DOHH2 (cell line): ENCODE measurements around the gene GFPT1.

Experiments used
- H3F3A ChIP-seq: fragments of 200-600 bp; sonication (generic), shearing (Covaris generic); 2 replicates; pipeline ENCODE4 v1.6.0; 2016; ENCODE audit warnings: antibody characterized with exemption, mild to moderate bottlenecking; ENCODE audit not compliant: control insufficient read depth, insufficient read depth
- H3K27ac ChIP-seq: fragments of 200-600 bp; sonication (generic); 2 replicates; pipeline ENCODE4 v1.5.1; 2014; ENCODE audit warnings: low read depth, mild to moderate bottlenecking, low read length, moderate library complexity
- H3K27me3 ChIP-seq: fragments of 200-600 bp; sonication (generic); 2 replicates; pipeline ENCODE4 v1.6.1; 2014; ENCODE audit warnings: mild to moderate bottlenecking, low read length, mixed read lengths; ENCODE audit not compliant: control insufficient read depth
- H3K36me3 ChIP-seq: fragments of 200-600 bp; sonication (generic); 2 replicates; pipeline ENCODE4 v1.6.1; 2014; ENCODE audit warnings: mild to moderate bottlenecking, low read length, moderate library complexity, mixed read lengths; ENCODE audit not compliant: control insufficient read depth
- H3K4me1 ChIP-seq: fragments of 200-600 bp; sonication (generic); 2 replicates; pipeline ENCODE4 v1.6.1; 2014; ENCODE audit warnings: mild to moderate bottlenecking, low read length, mixed read lengths; ENCODE audit not compliant: control insufficient read depth
- H3K4me2 ChIP-seq: fragments of 200-600 bp; sonication (generic); 2 replicates; pipeline ENCODE4 v1.6.0; 2014; ENCODE audit warnings: mild to moderate bottlenecking, low read length, moderate library complexity
- H3K4me3 ChIP-seq: fragments of 200-600 bp; sonication (generic); 2 replicates; pipeline ENCODE4 v1.5.1; 2014; ENCODE audit warnings: mild to moderate bottlenecking, low read length, mixed read lengths
- H3K79me2 ChIP-seq: fragments of 200-600 bp; sonication (generic); 2 replicates; pipeline ENCODE4 v1.6.1; 2014; ENCODE audit warnings: mild to moderate bottlenecking, low read length, mixed read lengths; ENCODE audit not compliant: control insufficient read depth
- H3K9me2 ChIP-seq: fragments of 200-600 bp; sonication (generic); replicated peaks from 2 replicates; pipeline ENCODE4 v1.6.1; 2014; ENCODE audit warnings: mild to moderate bottlenecking, low read length, mixed read lengths; ENCODE audit not compliant: control insufficient read depth
- H3K9me3 ChIP-seq: fragments of 200-600 bp; sonication (generic); 2 replicates; pipeline ENCODE4 v1.6.1; 2014; ENCODE audit warnings: antibody characterized with exemption, low read length, mixed read lengths; ENCODE audit not compliant: control insufficient read depth, insufficient read depth
- H4K20me1 ChIP-seq: fragments of 200-600 bp; sonication (generic); 2 replicates; pipeline ENCODE4 v1.6.0; 2014; ENCODE audit warnings: low read depth, mild to moderate bottlenecking, antibody characterized with exemption, low read length, moderate library complexity; ENCODE audit not compliant: control insufficient read depth, insufficient read depth
- EZH2phosphoT487 ChIP-seq: fragments of 200-600 bp; sonication (generic); IDR thresholded peaks from 2 replicates; pipeline ENCODE4 v1.6.1; 2017; ENCODE audit warnings: borderline replicate concordance, mild to moderate bottlenecking, antibody characterized with exemption, low read length, moderate library complexity, mixed read lengths
- TF ChIP-seq, protein P1 (sequence below): fragments of 200-600 bp; sonication (generic); IDR thresholded peaks from one replicate; pipeline ENCODE4 v1.5.1; 2014; ENCODE audit warnings: antibody characterized with exemption, mild to moderate bottlenecking, low read depth, low read length; ENCODE audit not compliant: poor library complexity, severe bottlenecking

The GFPT1 gene

DNA sequence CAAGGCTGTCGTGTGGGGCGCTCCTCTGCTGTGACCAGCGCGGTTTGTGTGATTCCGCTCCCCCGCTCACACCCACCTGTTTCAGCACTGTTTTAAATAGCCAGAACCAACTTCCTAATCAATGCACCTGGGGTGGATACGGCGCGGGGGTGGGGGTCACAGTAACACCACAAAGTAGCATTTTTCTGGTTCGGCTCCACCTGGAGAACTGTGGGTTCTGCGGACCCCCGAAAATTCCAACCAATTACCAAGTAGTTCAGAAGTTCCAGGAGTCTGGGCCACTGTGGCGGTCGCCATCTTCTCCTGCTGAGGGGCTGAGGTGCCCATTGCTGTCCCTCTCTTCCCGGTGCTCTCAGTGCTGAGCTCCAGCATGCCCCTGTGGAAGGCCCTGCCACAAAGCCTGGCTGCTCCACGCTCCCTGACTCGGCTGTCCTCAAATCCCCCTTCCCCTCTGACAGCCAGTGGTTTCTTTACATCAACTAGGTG lies 79.4 kb downstream of the GFPT1 start:
- Histone ChIP-seq H4K20me1 (no peaks in the 10 kb centered on the region), H3K9me2 (no peaks in the 10 kb centered on the region), H3K27me3 (peaks cover 33% of the 10 kb centered on the region), H3K36me3 (no peaks in the 10 kb centered on the region), H3K27ac (no peak overlapping the region), H3K79me2 (no peaks in the 10 kb centered on the region), H3F3A (no peaks in the 10 kb centered on the region), H3K4me3 (peak overlapping the region; percentile 78), H3K9me3 (no peaks in the 10 kb centered on the region), H3K4me2 (peak overlapping the region; percentile 98), H3K4me1 (peaks cover 12% of the 10 kb centered on the region)
- TF ChIP-seq, protein P1, sequence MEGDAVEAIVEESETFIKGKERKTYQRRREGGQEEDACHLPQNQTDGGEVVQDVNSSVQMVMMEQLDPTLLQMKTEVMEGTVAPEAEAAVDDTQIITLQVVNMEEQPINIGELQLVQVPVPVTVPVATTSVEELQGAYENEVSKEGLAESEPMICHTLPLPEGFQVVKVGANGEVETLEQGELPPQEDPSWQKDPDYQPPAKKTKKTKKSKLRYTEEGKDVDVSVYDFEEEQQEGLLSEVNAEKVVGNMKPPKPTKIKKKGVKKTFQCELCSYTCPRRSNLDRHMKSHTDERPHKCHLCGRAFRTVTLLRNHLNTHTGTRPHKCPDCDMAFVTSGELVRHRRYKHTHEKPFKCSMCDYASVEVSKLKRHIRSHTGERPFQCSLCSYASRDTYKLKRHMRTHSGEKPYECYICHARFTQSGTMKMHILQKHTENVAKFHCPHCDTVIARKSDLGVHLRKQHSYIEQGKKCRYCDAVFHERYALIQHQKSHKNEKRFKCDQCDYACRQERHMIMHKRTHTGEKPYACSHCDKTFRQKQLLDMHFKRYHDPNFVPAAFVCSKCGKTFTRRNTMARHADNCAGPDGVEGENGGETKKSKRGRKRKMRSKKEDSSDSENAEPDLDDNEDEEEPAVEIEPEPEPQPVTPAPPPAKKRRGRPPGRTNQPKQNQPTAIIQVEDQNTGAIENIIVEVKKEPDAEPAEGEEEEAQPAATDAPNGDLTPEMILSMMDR = no peak
- no peak for TF ChIP-seq EZH2phosphoT487

DNA sequence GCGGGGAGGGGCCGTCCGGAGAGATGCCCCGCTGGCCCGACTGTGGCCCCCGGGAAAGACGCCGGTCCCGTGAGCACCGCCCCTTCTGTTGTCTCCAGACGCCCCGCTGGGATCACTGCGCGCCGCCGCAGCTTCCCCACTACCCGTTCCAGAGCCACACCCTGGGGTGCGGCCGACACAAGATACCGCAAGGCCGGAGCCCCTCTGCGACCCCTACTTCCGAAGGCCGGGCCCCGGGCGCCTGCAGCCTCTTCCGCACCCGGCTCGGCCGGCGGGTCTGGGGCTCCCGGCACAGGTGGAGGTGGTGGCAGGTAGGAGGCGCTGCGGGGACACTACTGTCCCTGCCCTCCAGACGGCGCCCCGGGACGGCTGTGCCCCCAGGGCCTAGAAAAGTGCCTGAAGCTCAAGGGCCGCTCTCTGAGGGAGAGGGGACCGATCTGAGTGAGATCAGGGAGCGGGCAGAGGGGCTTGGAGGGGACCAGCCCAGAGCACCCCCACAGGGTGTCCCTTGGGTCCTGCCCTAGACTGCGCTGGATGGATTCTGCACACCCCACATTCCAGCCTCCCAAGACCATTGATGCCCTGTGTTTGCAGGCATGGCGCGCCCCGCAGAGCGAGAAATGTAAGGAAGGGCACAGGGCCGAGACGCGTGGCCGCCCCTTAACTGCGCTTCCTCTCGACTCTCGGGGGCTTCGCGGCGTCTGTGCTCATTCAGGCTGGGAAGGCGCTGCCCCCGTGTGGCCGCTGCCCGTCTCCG lies 80.0 kb downstream of the GFPT1 start:
- Histone ChIP-seq H3K4me1 (peaks cover 12% of the 10 kb centered on the region), H3K4me2 (peak overlapping the region; percentile 98), H3K36me3 (no peaks in the 10 kb centered on the region), H3K79me2 (no peaks in the 10 kb centered on the region), H4K20me1 (no peaks in the 10 kb centered on the region), H3K27ac (no peak overlapping the region), H3K9me3 (no peaks in the 10 kb centered on the region), H3K9me2 (no peaks in the 10 kb centered on the region), H3K4me3 (peak overlapping the region; percentile 78), H3F3A (no peaks in the 10 kb centered on the region), H3K27me3 (peaks cover 36% of the 10 kb centered on the region)
- TF ChIP-seq, protein P1 = peak; percentile 89
- no peak for TF ChIP-seq EZH2phosphoT487

DNA sequence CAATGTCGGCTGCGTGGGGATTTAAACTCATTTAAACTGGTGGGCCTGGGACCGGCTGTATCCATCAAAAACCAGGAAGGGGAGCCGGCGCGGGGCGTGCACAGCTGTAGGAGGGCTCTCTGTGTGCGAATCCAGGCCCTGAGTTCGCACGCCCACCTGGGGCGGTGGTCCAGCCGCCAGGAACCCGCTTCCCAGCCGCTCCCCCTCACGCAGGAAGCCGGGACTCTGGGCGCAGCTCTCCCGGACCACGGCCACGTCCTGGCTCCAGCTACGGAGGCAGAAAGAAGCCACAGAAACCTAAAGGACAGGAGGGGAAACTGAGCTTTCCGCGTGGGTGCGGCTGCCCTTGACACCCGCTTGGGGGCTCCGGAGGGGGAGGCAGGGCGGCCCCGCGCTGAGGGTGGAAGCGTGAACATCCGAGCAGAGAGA lies 80.6 kb downstream of the GFPT1 start:
- Histone ChIP-seq H3K9me2 (no peaks in the 10 kb centered on the region), H3K4me2 (peak overlapping the region; percentile 98), H3F3A (no peaks in the 10 kb centered on the region), H3K27ac (no peak overlapping the region), H3K9me3 (no peaks in the 10 kb centered on the region), H3K4me3 (peak overlapping the region; percentile 78), H3K27me3 (peaks cover 38% of the 10 kb centered on the region), H3K79me2 (no peaks in the 10 kb centered on the region), H3K36me3 (no peaks in the 10 kb centered on the region), H3K4me1 (peaks cover 12% of the 10 kb centered on the region), H4K20me1 (no peaks in the 10 kb centered on the region)
- TF ChIP-seq, protein P1 = no peak
- TF ChIP-seq EZH2phosphoT487 = no peak
